GM21447 (cell line): ENCODE results near the gene CDH6.

ENCODE experiments used
- ATAC-seq: cut with Tn5 transposase; IDR thresholded peaks from one replicate; pipeline ENCODE4 v1.9.1; 2021; ENCODE audit not compliant: unreplicated experiment

The CDH6 gene

GRCh38 chr5:31193591-31194467, at the start of gene CDH6:
TSS of gene CDH6 (plus strand) at chr5:31193686. CDS start at chr5:31267474, 73,788 bp downstream.
- ATAC-seq = no peak

- ATAC-seq = no peak
Observed at GRCh38 chr5:31144364-31144763, 49.1 kb upstream of the CDH6 start.

GRCh38 chr5:31148959-31149475, 44.5 kb upstream of the CDH6 start:
- no peak for ATAC-seq

- no peak for ATAC-seq
Observed at GRCh38 chr5:31153521-31153920, 40.0 kb upstream of the CDH6 start.

GRCh38 chr5:31156631-31157160, 36.8 kb upstream of the CDH6 start:
- ATAC-seq = no peak

GRCh38 chr5:31157720-31158119, 35.8 kb upstream of the CDH6 start:
- no peak for ATAC-seq

GRCh38 chr5:31158686-31159085, 34.8 kb upstream of the CDH6 start:
- no peak for ATAC-seq

GRCh38 chr5:31161781-31162181, 31.7 kb upstream of the CDH6 start:
- no peak for ATAC-seq

GRCh38 chr5:31165729-31166128, 27.8 kb upstream of the CDH6 start:
- no peak for ATAC-seq

GRCh38 chr5:31169379-31169778, 24.1 kb upstream of the CDH6 start:
- ATAC-seq = no peak

- ATAC-seq = no peak
Observed at GRCh38 chr5:31172881-31173280, 20.6 kb upstream of the CDH6 start.

- ATAC-seq = no peak
Observed at GRCh38 chr5:31173614-31174013, 19.9 kb upstream of the CDH6 start.

GRCh38 chr5:31181376-31181987, 12.0 kb upstream of the CDH6 start:
- no peak for ATAC-seq

- no peak for ATAC-seq
Observed at GRCh38 chr5:31182136-31182535, 11.3 kb upstream of the CDH6 start.

GRCh38 chr5:31185951-31186350, 7.5 kb upstream of the CDH6 start:
- no peak for ATAC-seq

- ATAC-seq = no peak
Observed at GRCh38 chr5:31186672-31187267, 6.7 kb upstream of the CDH6 start.

GRCh38 chr5:31187591-31187990, 5.9 kb upstream of the CDH6 start:
- no peak for ATAC-seq

- ATAC-seq = no peak
Observed at GRCh38 chr5:31192442-31192841, 1.0 kb upstream of the CDH6 start.

GRCh38 chr5:31193116-31193515, 370 bp upstream of the CDH6 start:
- no peak for ATAC-seq

GRCh38 chr5:31194468-31194813, 955 bp downstream of the CDH6 start:
- ATAC-seq = no peak

- no peak for ATAC-seq
Observed at GRCh38 chr5:31194892-31195555, 1.5 kb downstream of the CDH6 start.
